NCI-H2171 (cell line): ENCODE data around the gene GPR153.

Experiments used
- DNase-seq: peaks from one replicate; lab custom pipeline; 2025; lab: John Stamatoyannopoulos, UW

The GPR153 gene

GRCh38 chr1:6269720-6270400, 9.0 kb upstream of the GPR153 start:
- peak; percentile 88 for DNase-seq

- DNase-seq = no peak
Measured at GRCh38 chr1:6269296-6269695, 8.4 kb upstream of the GPR153 start.

- DNase-seq = no peak
Measured at GRCh38 chr1:6268415-6268814, 7.5 kb upstream of the GPR153 start.

GRCh38 chr1:6267686-6268322, 6.9 kb upstream of the GPR153 start:
- DNase-seq = no peak

- no peak for DNase-seq
Measured at GRCh38 chr1:6266641-6267040, 5.7 kb upstream of the GPR153 start.

GRCh38 chr1:6265151-6265550, 4.3 kb upstream of the GPR153 start:
- DNase-seq = no peak

- DNase-seq = no peak
Measured at GRCh38 chr1:6263716-6264115, 2.8 kb upstream of the GPR153 start.

- no peak for DNase-seq
Measured at GRCh38 chr1:6262555-6263420, 1.9 kb upstream of the GPR153 start.

GRCh38 chr1:6261615-6261995, 707 bp upstream of the GPR153 start:
- peak; percentile 78 for DNase-seq

- peak; percentile 41 for DNase-seq
Measured at GRCh38 chr1:6260433-6260934, 414 bp downstream of the GPR153 start.

GRCh38 chr1:6259491-6260362, 1.2 kb downstream of the GPR153 start:
- peak; percentile 57 for DNase-seq

GRCh38 chr1:6258675-6259074, 2.2 kb downstream of the GPR153 start:
- no peak for DNase-seq

GRCh38 chr1:6257541-6258069, 3.3 kb downstream of the GPR153 start:
- no peak for DNase-seq

- no peak for DNase-seq
Measured at GRCh38 chr1:6256645-6257044, 4.3 kb downstream of the GPR153 start.

GRCh38 chr1:6254691-6255090, 6.2 kb downstream of the GPR153 start:
- DNase-seq = no peak

- DNase-seq = no peak
Measured at GRCh38 chr1:6253380-6253779, 7.5 kb downstream of the GPR153 start.

GRCh38 chr1:6252374-6252710, 8.6 kb downstream of the GPR153 start:
- no peak for DNase-seq

GRCh38 chr1:6251681-6252373, 9.1 kb downstream of the GPR153 start:
- no peak for DNase-seq

- no peak for DNase-seq
Measured at GRCh38 chr1:6251233-6251632, 9.7 kb downstream of the GPR153 start.

- no peak for DNase-seq
Measured at GRCh38 chr1:6249739-6250689, 10.9 kb downstream of the GPR153 start.
